ENCODE measurements around the gene ZNF211.

The ZNF211 gene

DNA sequence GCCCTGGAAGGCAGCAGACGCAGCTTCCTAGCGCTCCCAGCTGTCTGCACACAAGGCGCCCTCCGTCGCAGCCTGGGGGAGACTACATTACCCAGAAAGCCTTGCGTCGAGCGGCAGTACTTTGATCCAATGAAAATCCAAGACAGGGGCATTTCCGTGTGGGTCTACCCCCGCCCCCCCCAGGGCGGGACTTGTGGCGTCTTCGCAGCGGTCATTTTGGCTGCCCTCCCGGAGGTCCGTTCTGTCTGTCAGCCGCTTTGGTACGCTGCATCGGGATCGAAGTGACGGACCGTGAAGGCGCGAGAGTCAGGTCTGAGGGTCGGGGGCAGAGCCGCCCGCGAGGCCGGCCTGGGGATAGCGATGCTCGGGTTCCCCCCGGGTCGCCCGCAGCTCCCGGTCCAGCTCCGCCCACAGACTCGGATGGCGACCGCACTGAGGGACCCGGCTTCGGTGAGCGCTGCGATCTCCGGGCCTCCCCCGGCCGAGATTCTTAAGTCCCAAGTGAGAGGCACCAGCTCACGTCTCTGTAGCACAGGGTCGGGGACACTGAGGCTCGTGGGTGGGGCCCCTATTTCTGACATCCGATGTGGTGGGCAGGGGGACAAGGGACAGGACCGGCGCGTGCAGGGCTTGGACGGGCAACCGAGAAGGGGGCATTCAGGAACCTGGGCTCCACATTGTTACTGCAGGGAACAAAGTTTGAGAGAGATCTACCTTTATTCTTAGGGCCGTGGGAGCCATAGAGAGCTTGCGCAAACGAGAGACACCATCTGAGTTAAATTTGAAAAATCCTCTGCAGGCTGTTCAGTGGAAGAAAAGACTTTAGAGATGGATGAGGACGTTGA lies at the start of gene ZNF211:
TSS of gene ZNF211 (plus strand) at position 182 of the 845 bp plus-strand sequence. CDS start at position 361, 179 bp downstream.
- TF ChIP-seq GATA3 (IDR thresholded peaks at IDR 0.05; ENCODE audit: low read depth, low read length) (no peak), GATA2 (IDR thresholded peaks at IDR 0.05; ENCODE audit: low read depth, low read length) (no peak)

DNA sequence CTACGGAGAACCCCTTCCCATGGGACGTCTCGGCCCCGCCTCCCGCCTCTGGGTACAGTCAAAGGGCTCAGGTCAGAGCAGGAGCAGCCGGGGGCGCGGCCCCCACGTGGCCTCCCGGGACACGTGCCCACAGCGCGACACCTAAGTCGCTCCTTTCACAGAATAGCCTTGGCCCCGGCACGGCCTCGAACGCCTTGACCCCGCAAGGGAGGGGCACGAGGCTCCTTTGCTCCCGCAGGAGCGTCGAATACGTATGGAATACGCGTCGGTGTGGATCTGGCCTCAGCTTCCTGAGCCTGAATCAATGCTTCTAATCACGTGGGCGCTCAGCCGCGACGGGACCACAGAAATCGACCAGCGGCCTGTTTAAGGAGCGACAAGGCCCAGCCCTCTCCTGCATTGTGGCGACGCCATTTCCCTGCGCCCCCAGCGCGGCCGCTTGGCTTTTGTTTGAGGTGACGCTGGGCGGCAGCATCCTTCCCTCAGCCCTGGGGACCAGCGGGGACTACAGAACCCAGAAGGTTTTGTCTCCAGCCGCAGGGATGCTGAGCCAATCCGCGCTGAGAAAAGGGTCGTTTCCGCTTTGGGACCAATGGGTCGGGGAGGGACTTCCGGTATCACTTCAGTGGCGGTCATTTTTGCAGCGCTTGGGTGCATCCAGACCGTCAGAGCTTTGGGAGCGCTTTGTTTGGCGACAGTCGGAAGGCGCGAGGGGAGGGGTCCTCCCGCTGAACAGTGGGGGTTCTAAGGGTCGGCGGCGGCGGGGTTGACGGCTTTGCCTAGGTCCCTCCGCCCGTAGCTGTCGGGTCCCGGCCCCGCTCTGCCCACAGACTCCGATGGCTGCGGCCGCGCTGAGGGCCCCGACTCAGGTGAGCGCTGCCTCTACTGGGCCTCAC lies 49.2 kb upstream of the ZNF211 start, which contains the start of gene ZIK1:
TSS of gene ZIK1 (plus strand) at position 625 of the 896 bp plus-strand sequence. CDS start at position 837, 212 bp downstream.
- TF ChIP-seq GATA2 (IDR thresholded peaks at IDR 0.05; ENCODE audit: low read depth, low read length) (no peak), GATA3 (IDR thresholded peaks at IDR 0.05; ENCODE audit: low read depth, low read length) (no peak)

DNA sequence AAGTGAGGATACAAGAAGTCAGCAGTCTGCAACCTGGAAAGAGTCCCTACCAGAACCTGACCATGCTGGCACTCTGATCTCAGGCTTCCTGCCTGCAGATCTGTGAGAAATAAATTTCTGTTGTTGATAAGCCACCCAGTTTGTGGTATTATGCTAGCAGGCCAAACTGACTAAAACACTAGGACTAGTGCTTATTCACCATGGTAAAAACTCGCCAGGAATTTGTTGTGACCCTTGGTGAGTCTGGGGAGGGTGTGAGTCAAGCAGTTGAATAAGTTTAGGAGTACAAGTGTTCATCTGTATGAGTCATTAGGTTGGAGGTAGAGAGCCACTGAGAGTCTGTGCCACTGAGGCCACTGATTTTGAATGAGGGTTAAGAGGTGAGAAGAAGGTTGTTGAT lies 45.4 kb upstream of the ZNF211 start:
- TF ChIP-seq GATA2 (IDR thresholded peaks at IDR 0.05; ENCODE audit: low read depth, low read length): no peak
- no peak for TF ChIP-seq GATA3 (IDR thresholded peaks at IDR 0.05; ENCODE audit: low read depth, low read length)

DNA sequence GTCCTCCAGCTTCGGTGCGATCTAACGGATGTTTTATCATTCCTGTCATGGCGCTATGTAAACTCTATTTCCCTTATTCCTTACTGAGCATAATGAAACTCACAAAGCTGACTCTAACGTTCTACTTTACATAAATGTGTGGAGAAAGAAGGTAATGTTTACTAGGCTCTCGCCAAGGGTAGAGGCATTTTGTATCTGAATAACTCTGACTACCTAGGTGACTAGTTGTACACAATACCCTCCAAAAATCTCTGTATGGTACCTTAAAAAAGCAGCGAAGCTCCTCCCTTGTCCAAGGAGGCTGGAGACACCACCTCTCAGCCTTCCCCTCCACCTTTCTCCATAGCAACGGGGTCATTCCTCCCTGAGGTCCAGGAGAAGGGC lies 33.6 kb upstream of the ZNF211 start:
- TF ChIP-seq GATA2 (IDR thresholded peaks at IDR 0.05; ENCODE audit: low read depth, low read length): no peak
- no peak for TF ChIP-seq GATA3 (IDR thresholded peaks at IDR 0.05; ENCODE audit: low read depth, low read length)

DNA sequence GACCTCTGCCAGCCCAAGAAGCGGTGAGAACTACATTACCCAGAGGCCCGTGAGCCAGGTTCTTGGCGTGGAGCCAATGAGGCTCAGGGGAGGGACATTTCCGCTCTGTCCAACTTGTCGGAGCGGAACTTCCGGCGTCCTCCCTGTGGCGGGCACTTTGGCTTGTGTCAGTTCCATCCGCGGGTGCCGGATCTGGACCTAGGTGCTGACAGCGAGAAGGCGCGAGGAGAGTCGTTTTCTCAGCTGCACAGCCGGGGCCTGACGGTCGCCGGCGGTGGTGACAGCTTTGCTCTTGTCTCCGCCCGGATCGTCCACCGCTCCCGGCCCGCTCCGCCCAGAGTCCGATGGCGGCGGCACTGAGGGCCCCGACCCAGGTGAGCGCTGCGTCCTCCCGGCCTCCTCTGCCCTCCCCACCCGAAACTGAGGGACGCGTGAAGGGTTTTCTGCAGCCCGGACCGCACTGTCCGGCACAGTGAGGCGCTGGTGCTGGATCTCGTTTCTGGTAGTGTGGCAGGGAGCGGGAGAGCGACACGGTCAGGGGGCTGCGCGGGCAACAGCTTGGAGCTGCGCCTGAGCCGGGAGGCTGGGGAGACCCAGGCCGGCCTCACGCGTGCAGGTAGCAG lies 33.1 kb upstream of the ZNF211 start, which contains the start of gene ZNF530:
TSS of gene ZNF530 (plus strand) at position 125 of the 623 bp plus-strand sequence. CDS start 4,461 bp downstream, outside the sequence.
- no peak for TF ChIP-seq GATA3 (IDR thresholded peaks at IDR 0.05; ENCODE audit: low read depth, low read length)
- no peak for TF ChIP-seq GATA2 (IDR thresholded peaks at IDR 0.05; ENCODE audit: low read depth, low read length)

DNA sequence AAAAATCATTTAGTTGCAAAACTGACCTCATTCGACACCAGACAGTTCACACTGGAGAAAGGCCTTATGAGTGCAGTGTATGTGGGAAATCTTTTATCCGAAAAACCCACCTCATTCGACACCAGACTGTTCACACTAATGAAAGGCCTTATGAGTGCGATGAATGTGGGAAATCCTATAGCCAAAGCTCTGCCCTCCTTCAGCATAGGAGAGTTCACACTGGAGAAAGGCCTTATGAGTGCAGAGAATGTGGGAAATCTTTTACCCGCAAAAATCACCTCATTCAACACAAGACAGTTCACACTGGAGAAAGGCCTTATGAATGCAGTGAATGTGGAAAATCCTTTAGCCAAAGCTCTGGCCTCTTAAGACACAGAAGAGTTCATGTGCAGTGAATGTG lies 26.0 kb upstream of the ZNF211 start:
- TF ChIP-seq GATA3 (IDR thresholded peaks at IDR 0.05; ENCODE audit: low read depth, low read length) (no peak), GATA2 (IDR thresholded peaks at IDR 0.05; ENCODE audit: low read depth, low read length) (no peak)

DNA sequence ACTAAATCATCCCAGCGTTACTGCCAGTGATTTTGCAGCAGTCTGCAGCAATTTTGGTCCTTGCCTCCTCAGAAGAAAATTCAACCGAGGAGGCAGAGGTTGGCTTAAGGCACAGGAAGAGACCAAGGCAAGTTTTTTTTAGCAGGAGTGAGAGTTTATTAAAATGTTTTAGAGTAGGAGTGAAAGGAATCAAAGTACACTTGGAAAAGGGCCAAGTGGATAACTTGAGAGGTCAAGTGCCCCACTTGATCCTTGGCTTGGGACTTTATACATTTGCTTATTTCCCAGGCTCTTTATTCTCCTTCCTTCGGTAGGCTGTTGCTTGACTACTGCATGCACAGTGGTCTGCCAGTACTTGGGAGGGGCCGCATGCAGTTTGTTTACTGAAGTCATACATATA lies 21.9 kb upstream of the ZNF211 start:
- no peak for TF ChIP-seq GATA3 (IDR thresholded peaks at IDR 0.05; ENCODE audit: low read depth, low read length)
- no peak for TF ChIP-seq GATA2 (IDR thresholded peaks at IDR 0.05; ENCODE audit: low read depth, low read length)

DNA sequence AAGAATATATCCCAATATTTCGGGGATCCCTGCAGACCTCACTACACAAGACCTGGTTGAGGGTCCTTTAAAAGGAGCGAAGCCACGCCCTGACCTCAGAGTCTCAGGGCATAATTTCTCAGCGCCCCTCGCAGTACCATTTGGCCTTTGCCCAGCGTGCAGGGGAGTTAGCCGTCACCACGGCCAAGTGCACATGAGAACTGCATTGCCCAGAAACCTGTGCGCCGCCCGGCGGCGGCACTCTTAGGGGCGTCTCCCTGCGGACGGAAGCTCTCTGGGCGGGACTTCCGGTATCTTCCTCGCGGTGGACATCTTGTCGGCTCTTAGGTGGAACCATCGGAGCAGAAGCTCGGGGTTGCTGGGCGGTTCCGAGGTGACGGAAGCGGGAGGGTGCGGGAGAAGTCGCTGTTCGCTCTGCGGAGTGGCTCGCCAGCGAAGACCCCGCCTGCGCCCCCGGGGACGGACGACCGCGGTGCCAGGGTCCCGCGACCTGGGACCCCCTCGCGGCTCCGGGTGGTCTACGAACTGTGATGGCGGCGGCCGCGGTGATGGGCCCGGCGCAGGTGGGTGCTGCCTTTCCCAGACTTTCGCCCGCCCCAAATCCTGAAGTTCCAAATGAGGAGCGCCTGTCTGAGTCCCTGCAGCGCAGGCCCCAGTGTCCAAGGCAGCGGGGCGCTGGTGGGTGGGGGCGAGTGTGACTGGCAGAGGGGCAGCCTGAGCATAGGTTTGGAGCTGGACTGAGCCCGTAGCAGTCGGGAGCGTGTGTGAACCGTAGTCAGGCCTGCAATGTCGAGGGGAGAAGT lies 18.8 kb upstream of the ZNF211 start, which contains the start of gene ZNF134:
TSS of gene ZNF134 (plus strand) at position 302 of the 803 bp plus-strand sequence. CDS start 5,227 bp downstream, outside the sequence.
- TF ChIP-seq GATA2 (IDR thresholded peaks at IDR 0.05; ENCODE audit: low read depth, low read length) (no peak), GATA3 (IDR thresholded peaks at IDR 0.05; ENCODE audit: low read depth, low read length) (no peak)

DNA sequence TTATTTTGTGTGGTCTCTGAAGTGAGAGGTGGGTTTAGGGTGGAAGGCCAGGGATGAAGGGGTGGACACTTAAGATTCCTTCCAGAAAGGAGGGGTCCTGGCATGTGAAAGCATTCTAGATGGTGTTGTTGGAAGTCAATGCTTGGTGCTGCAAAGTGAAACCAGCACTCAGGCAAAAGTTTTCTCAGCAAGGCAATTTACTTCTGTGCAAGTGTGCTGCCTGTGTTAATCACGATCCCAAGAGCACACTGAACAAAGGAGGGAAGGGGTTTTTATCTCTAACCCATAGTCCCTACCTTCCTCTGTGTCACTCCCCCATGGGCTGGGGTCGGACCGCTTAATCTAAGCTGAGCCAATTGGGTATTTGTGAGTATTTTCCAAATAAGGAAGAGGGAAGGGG lies 17.6 kb upstream of the ZNF211 start:
- TF ChIP-seq GATA2 (IDR thresholded peaks at IDR 0.05; ENCODE audit: low read depth, low read length) (no peak), GATA3 (IDR thresholded peaks at IDR 0.05; ENCODE audit: low read depth, low read length) (no peak)

DNA sequence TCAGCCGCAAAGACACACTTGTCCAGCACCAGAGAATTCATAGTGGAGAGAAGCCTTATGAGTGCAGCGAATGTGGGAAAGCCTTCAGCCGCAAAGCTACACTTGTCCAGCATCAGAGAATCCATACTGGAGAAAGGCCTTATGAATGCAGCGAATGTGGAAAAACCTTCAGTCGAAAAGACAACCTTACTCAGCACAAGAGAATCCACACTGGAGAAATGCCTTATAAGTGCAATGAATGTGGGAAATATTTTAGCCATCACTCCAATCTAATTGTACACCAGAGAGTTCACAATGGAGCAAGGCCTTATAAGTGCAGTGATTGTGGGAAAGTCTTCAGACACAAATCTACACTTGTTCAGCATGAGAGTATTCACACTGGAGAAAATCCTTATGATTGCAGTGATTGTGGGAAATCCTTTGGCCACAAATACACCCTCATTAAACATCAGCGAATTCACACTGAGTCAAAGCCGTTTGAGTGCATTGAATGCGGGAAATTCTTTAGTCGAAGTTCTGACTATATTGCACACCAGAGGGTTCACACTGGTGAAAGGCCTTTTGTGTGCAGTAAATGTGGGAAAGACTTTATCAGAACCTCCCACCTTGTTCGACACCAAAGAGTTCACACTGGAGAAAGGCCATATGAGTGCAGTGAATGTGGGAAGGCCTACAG lies 12.2 kb upstream of the ZNF211 start:
- TF ChIP-seq GATA2 (IDR thresholded peaks at IDR 0.05; ENCODE audit: low read depth, low read length): no peak
- no peak for TF ChIP-seq GATA3 (IDR thresholded peaks at IDR 0.05; ENCODE audit: low read depth, low read length)

DNA sequence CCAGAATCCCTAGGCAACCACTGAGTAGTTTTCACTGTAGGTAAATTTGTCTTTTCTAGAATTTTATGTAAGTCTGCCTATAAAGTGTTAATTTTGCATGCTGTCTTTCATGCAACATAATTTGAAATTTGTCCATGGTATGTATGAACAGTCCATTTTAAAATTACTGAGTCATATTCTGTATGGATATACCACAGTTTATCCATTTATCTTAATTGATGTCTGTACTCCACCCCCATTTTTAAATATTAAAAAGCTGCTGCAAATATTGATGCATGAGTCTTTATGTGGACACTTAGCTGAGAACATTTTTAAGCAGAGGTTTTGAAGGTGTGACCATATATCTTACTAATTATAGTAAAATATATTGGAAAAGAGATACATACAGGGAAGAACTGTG lies 9.9 kb upstream of the ZNF211 start:
- TF ChIP-seq GATA3 (IDR thresholded peaks at IDR 0.05; ENCODE audit: low read depth, low read length) (no peak), GATA2 (IDR thresholded peaks at IDR 0.05; ENCODE audit: low read depth, low read length) (no peak)

DNA sequence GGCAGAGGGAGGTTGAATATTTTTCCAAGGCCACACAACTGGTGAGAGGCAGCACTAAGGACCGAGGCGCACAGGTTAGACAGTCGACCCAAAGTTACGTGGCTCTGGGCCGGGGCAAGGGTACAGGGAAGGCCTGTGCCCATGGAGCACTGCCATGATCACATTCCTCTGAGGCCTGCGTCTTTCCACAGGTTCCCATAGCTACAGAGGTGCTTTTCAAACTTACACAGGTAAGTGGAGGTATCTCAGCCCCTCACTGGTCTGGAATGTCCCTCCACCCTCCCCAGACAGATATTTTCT lies 814 bp downstream of the ZNF211 start:
- TF ChIP-seq GATA2 (IDR thresholded peaks at IDR 0.05; ENCODE audit: low read depth, low read length) (no peak), GATA3 (IDR thresholded peaks at IDR 0.05; ENCODE audit: low read depth, low read length) (no peak)

DNA sequence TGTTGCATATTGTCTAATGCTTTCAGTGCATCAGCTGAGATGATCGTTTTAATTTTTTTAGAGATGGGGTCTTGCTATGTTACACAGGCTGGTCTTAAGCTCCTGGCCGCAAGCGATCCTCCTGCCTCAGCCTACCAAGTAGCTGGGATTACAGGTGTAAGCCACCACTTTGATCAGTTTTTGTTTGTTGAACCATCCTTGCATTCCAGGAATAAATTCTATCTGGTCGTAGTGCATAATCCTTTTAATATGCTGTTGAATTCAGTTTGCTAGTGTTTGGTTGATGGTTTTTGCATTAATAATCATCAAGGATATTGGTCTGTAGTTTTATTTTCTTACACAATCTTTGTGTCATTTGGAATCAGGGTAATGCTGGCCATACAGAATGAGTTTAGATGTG lies 4.4 kb downstream of the ZNF211 start:
- no peak for TF ChIP-seq GATA2 (IDR thresholded peaks at IDR 0.05; ENCODE audit: low read depth, low read length)
- TF ChIP-seq GATA3 (IDR thresholded peaks at IDR 0.05; ENCODE audit: low read depth, low read length): no peak
